Pulmonary artery endothelial cell (primary cell): ENCODE measurements around the gene DAGLA. TPM values are rescaled to one million over a fixed set of nuclear protein-coding genes. Genes with fewer than 3 reads are reported as not detected.

Source experiments
- DNase-seq: peaks from one replicate; pipeline ENCODE4 v3.0.0-alpha.2; 2011; ENCODE audit warnings: low read depth, low spot score
- total RNA-seq: library from RNA; depleted of rRNA; stranded (reverse); fragments of >200 nt; gene quantifications from 2 replicates; pipeline ENCODE4 v1.2.3, GENCODE V29; 2014

The DAGLA gene
- total RNA-seq, 1 donor from 2014 or later = 1.5 TPM

- DNase-seq = no peak
Measured at GRCh38 chr11:61725781-61726231, 45.6 kb downstream of the DAGLA start.

DNA sequence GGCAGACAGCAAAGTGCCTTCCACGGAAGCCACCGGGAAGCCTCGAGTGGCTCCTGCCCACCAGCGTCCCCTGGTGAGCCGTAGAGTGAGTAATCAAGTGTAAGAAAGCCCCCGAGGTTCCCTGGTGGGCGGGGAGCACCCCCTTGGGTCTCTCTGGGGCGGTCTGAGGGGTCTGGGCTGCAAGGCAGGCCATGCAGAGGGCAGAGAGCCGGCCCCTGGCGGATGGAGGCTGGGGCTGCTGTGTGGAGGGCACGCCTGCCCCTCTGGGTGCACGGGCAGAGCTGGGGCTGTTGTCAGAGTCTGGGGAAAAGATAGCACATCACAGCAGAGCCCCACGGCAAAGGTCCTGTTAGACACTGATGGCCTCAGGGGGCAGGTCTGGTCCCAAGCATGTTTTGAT is 46.6 kb downstream of the DAGLA start:
- DNase-seq = no peak

DNA sequence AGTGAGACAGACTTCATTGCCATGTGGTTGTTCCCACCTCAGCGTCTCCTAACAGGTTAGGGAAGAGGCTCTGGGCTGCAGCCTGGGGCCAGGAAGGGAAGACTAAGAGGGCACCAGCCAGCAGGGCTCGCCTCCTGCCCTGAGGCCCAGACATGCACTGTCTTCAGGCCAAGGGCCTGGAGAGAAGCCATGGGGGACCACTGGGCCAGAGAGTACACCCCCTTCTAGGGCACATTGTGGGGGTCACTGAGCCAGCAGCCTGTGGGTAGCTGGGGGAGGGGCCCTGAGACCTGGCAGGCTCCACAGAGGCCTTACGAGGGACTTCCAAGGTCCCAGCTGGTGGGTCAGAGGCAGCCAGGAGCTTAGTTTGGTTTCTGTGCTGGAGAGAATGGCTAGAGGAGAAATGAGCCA is 47.2 kb downstream of the DAGLA start:
- DNase-seq = no peak

GRCh38 chr11:61728066-61728939 is 48.1 kb downstream of the DAGLA start:
- no peak for DNase-seq

DNA sequence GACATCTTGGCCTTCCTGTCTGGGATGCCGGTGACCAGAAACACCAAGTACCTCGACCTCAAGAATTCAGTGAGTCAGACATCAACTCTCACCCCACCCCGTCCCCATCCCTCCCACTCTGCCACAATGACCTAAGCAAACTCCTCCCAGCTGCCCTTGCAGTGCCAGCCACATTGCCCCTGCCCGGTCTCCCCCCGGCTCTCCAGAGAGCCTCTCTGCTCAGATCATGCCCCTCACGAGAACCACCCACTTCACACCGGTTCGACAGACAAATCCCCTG is 48.7 kb downstream of the DAGLA start:
- no peak for DNase-seq

GRCh38 chr11:61730240-61730994 is 50.2 kb downstream of the DAGLA start:
- no peak for DNase-seq

- DNase-seq = no peak
Measured at GRCh38 chr11:61731211-61731951, 51.2 kb downstream of the DAGLA start.

GRCh38 chr11:61731952-61732675 is 51.9 kb downstream of the DAGLA start:
- no peak for DNase-seq

GRCh38 chr11:61732705-61733104 is 52.5 kb downstream of the DAGLA start:
- DNase-seq = no peak

DNA sequence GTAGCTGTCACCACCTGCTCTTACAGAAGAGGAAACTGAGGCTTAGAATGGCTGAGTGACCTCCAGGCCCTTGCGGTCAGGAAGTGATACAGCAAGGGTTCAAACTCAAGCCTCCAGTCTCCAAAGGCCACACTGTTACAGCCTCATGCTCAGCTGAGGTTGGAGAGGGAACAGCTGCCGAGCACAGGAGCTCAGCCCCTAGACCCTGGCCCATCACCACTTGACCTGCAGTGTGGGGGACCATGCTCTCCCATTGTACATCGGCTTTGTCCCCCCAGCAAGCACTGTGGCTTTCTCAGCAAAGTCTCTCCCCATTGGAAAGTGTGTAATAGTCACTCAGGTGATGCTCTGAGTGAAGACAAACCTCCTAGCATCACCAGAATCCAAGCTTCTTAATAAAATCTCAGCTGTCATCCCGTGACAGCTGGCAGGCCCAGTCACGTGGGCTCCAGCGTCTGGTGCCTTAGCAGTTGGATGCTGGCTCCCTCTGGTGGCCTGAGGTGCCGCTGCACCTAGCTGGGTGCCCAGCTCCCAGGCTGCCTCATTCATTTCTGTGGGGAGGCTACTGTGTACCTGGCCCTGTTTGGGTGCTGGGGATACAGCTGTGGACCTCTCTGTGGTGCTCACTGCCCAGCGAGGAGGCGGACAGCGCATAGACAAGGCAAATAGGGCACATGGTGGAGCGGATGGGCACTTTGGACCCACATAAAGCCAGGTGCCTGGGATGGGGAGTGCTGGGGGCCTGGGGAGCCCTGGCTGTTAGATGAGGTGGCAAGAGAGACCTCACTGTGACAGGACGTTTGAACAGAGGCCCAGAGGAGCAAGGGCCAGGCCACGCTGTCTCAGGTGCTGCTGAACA is 53.2 kb downstream of the DAGLA start:
- DNase-seq = peak; percentile 49

DNA sequence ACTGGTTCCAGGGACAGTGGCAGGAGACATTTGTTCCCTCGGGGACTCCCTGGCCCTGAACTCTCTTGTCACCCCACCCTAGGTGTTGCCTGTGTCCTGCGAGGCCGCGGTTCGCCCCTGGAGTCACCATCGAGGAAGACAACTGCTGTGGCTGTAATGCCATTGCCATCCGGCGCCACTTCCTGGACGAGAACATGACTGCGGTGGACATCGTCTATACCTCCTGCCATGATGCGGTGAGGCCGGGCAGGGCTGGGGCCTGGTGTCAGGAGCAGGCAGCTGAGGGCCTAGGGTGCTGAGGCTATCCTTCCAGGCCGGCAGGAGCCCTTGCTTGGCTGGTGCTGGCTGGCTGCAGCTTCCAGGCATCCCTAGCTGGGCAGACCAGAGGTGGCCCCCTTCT is 54.6 kb downstream of the DAGLA start:
- DNase-seq = no peak

- DNase-seq = no peak
Measured at GRCh38 chr11:61735391-61735790, 55.2 kb downstream of the DAGLA start.

DNA sequence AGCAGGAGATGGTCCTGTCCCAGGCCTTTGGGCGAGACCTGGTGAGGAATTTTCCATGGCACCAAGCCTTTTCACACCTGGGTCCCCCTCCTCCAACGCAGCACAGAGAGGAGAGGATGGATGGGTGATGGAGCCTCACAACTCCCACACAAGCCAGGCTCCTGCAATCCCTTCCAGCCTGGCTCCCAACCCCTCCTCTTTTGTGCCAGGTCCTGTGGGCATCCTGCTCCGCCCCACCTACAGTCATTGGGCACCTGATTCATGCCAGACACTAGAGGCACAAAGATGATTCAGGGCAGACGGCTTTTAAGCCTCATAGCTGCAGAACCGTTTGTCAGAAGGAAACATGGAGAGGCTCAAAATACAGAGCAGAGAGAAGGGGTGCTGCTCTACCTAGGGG is 56.1 kb downstream of the DAGLA start:
- no peak for DNase-seq

DNA sequence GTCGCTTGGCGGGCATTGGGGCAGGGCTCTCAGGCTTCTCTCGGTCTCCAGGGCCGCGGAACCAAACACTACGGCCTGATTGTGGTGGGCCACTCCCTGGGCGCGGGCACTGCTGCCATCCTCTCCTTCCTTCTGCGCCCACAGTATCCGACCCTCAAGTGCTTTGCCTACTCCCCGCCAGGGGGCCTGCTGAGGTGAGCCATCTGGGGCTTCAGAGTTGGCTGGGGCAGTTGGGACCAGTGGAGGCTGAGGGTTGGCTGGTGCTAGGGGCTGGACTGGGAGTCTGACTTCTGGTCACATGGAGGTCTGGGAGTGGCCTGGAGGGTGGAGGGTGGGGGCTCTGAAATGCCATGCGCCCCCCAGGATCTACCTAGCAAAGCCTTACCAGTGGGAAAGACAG is 56.9 kb downstream of the DAGLA start:
- DNase-seq = no peak

GRCh38 chr11:61737636-61738386 is 57.6 kb downstream of the DAGLA start:
- no peak for DNase-seq

GRCh38 chr11:61738776-61739175 is 58.6 kb downstream of the DAGLA start:
- no peak for DNase-seq

- DNase-seq = no peak
Measured at GRCh38 chr11:61739413-61739812, 59.2 kb downstream of the DAGLA start.

DNA sequence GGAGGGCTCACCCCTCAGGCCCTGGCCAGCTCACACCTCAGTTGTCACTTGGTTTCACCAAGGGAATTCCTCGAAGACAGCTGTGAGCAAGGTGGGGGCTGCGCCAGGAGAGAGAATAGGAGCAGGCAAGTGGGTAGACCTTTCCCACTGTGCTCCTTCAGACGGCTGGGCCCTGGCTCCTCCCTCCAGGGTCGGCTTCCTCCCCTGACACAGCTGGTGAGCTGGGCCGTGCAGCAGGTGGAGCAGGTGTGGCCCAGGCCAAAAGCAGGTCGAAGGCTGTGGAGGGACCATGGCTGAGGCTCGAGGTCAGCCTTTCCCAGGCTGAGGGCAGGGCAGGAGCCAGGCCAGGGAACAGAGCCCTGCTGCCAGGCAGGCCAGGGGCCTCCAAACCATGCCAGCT is 59.8 kb downstream of the DAGLA start:
- DNase-seq = no peak

DNA sequence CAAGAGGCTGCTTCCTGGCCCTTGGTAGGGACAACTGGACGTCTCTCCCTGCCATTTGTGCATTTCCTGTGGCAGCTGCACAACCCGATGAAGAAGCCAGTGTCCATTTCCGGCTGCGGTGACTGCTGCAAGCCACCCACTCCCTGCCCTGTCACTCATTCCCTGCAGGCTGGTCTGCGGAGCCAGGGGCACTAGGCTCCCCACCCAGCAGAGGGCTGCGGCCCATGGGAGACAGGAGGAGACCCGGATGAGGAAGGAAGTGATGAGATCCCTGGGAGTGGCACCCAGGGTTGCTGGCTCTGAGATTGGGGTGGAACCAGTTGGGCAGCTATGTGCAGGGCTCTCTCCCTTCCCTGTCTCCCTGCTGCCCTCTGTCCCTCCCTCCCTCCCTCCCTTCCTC is 62.2 kb downstream of the DAGLA start:
- DNase-seq = no peak
